GM10847 (cell line): ENCODE data around the gene CAP2.

Source experiments
- POLR2A ChIP-seq: IDR thresholded peaks from 2 replicates; pipeline ENCODE4 v1.6.1; 2011; ENCODE audit not compliant: insufficient read length; ENCODE audit errors: extremely low read depth

The CAP2 gene

DNA sequence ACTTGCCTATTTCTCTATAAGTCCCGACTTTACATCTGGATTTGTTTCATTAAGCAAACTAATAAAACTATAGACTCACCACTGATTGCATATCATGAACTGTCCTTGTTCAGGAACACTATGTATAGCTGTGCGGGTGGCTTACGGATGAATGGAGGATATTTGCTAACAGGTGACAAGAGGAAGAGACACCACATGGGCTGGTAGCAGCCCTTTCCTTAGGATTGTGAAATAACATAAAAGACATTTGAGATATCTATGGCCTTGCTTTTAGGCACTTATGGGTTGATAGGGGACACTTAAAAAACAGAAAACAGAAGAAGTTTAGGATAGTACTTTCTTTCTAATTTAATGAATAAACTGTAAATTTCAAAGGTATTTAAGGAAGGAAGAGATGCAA is 5.0 kb upstream of the CAP2 start:
- TF ChIP-seq POLR2A = no peak

DNA sequence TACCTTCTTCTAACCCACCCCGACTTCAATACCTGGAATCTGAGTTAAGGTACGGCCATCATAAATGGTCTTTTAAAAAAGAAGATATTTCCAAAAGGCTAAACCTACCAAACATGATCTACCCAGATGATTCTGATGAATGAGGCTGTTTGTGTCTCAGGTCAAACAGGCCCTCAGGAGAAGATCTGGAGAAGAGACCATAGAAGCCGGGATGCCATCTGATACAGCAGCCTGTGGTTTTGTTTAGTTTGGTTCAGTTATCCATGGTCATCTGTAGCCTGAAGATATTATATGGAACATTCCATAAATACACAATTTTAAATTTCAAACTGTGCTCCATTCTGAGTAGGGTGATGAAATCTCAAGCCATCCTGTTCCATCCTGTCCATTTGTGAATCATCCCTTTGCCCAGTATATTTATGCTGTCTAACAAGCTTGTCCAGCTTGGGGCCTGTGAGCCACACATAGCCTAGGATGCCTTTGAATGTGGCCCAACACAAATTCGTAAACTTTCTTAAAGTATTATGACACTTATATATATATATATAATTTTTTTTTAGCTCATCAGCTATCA is 4.0 kb upstream of the CAP2 start:
- TF ChIP-seq POLR2A = no peak

DNA sequence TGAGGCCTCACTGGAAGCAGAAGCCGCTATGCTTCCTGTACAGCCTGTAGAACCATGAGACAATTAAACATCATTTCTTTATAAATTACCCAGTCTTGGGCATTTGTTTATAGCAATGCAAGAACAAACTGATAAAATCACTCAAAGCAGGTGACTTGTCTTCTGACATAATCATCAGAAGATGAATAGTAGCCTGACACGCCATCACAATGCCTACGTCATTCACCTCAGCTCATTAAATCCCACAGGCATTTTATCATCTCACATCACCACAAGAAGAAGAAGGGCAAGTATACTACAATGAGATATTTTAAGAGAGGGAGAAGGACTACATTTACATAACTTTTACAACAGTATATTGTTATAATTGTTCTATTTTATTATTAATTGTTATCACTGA is 3.1 kb upstream of the CAP2 start:
- TF ChIP-seq POLR2A = no peak

DNA sequence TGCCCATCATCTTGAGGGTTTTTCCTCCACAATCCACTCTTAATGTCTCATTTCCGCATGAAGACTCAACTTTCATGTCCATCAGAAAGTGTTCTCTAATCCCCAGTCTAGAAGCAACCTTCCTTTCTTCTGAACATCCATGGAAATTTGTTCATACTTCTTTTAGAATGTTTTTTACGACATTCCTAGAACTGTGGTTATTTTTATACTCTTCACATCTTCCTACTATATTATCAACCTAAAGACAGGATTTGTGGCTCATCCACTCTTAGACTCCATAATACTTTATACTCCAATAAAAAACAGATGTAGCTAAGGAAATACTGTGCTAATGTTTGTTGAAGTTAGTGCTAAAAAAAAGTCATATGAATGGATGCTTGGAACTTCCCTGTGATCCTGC is 1.4 kb upstream of the CAP2 start:
- no peak for TF ChIP-seq POLR2A

DNA sequence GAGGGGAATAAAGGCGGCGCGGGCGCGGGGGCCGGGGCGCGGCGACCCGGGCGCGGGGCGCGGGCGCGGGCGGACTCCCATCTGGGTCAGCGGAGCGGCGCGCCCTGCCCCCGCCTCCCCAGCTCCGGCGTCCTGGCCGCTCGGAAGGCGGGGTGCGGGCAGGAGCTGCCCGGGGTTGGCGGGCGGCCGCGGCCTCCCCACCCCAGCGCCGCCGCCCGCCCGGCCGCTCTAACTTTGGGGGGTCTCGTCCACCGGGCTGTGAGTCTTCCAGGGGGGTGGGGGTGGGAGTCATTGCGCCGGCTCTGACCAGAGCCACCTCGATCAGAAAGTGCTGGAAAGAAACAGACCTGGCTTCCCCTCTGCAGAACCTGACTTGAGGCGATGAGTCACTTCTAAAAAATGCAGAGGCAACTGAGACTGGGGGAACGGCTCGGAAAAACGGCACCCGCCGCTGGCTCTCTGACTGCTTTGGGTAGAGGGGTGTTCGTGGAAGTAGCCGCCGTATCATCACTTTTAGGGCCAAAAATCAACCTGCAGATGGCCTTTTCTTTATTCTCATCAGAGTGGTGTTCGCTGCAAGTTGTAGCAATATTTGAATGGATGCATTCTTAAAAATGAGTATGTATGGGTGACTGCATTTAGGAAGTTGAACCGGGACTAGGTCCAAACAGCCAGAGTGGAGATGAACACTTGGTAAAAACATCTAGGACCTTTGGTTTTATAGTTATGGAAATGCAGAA is 667 bp downstream of the CAP2 start:
- no peak for TF ChIP-seq POLR2A

DNA sequence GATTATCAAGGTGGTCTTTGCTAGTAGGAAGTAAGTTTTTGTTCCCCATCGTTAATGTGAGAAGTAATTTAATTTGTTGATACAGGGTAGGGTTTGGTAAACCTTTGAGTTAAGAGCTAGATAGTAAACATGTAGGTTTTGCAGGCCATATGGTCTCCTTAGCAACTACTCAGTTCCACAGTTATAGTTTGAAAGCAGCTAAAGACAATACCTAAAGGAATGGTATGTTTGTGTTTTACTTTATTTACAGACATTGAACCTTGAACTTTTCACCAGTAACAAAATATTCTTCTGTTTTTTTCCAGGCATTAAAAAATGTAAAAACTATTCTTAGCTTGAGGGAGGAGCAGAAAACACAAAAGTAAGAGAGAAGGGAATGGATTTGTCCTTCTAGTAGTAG is 1.7 kb downstream of the CAP2 start:
- TF ChIP-seq POLR2A = no peak

DNA sequence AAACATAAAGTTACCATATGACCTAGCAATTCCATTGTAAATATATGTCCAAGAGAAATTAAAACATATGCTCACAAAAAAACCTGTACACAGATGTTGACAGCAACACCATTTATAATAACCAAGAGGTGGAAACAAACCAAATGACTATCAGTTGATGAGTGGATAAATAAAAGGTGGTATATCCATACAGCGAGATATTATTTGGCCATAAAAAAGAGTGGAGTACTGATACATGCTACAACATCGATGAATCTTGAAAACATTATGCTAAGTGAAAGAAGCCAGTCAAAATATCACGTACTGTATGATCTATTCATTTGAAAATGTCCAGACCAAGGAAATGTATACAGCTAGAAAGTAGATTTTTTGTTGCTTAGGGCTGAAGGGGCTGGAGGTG is 2.9 kb downstream of the CAP2 start:
- no peak for TF ChIP-seq POLR2A

DNA sequence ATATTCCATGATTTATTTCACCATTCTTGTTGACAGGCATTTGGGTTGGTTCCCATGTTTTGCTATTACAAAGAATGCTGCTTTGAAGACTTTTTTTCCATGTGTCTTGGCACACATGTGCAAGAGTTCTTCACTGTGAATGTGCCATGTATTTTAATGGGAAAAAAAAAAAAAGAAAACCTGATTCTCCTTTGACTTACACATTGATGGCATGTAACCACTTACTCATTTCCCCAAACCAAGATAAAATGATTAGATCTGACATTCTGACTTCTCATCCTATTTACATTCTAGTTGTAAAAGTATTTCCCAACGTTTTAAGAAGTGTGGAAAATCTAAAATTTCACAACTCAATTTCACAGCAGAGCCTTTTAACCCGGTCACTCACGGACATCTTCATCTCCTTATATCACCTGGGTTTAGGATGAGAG is 4.4 kb downstream of the CAP2 start:
- no peak for TF ChIP-seq POLR2A

DNA sequence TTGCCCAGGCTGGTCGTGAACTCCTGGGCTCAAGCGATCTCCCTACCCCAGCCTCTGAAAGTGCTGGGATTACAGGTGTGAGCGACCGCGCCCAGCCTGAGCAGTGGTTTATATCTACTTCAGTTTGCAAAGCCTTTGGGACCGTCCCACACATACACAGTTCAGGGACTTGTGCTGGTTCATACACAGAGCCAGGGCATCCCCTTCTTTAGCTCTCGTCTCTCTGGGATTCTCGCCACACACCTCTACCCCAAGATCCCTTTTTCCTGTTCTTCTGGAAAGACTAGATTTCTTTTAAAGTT is 12.5 kb downstream of the CAP2 start:
- no peak for TF ChIP-seq POLR2A

DNA sequence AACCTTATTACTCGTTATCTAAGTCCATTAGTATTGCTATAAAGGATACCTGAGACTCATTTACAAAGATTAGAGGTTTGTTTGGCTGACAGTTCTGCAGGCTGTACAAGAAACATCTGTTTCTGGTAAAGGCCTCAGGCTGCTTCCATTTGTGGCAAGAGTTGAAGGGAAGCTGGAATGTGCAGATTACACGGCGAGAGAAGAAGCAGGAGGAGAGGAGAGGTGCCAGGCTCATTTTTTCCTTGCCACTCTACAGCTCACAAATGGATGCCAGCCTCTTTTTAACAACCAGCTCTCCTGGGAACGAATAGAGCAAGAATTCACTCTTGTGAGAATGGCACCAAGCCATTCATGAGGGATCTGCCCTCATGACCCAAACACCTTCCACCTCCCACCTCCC is 14.7 kb downstream of the CAP2 start:
- no peak for TF ChIP-seq POLR2A

DNA sequence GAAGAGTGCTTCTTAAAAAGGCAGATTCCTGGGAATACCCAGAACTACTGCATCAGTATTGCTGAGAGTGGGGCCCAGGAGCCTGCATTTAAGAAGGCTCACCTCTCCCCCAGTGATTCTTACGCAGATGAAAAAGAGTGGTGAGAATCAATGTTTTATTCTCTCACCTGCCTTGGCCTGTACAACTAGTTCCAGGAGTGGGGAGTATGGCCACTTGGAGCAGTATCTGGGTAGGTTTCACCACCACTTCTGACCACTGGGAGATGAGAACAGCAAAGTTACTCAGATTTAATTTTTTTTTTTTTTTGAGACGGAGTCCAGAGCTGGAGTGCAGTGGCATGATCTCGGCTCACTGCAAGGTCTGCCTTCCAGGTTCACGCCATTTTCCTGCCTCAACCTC is 16.9 kb downstream of the CAP2 start:
- no peak for TF ChIP-seq POLR2A

DNA sequence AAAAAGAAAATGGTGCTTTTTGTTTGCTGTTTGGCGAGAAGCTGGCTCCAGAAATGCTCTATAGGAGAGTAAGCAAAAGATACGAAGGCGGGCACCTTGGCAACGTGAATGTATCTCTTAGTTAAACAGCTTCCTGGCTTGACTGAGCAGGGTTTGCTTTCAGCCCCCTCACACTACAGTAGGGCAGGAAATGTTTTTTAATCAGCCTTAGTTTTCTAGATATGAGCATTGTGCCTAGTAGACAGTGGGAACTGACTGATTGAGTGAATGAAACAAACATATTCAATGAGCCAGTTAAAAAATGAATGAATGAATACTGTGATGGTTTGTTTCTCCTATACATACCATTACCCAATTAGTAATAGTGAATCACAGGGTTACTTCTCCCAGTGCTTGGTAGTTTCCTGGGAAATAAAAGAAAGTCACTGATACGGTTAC is 19.9 kb downstream of the CAP2 start:
- TF ChIP-seq POLR2A = no peak

DNA sequence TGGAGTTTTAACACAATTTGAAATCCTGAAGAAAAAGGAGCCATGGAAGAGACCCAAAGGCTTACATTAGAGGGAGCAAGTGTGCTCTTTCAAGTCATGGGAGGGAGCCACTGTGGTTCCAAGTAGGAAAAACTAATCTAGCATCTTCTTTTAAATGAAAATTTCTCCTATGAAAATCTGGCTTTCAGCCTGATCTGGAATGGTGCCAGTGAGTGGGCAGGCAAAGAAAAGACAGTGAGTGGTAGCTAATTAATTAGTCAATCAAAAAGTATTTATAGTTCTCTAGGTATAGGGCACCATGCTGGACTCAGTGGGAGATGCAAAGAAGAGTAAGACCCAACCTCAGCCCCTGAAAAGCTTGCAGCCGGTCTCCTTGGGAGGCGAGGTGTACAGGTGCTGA is 21.9 kb downstream of the CAP2 start:
- no peak for TF ChIP-seq POLR2A

DNA sequence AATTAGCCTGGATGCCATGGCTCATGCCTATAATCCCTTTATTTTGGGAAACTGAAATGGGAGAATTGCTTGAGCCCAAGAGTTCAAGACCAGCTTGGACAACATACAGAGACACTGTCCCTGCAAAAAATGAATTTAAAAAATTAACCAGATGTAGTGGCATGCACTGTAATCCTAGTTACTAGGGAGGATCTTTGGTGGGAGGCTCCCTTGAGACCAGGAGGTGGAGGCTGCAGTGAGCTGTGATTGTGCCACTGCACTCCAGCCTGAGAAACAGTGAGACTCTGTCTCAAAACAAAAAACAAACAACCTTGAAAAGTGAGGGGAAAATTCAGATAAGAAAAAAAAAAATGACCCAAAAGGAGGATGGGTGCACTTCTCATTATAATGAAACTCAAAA is 23.4 kb downstream of the CAP2 start:
- TF ChIP-seq POLR2A = no peak

DNA sequence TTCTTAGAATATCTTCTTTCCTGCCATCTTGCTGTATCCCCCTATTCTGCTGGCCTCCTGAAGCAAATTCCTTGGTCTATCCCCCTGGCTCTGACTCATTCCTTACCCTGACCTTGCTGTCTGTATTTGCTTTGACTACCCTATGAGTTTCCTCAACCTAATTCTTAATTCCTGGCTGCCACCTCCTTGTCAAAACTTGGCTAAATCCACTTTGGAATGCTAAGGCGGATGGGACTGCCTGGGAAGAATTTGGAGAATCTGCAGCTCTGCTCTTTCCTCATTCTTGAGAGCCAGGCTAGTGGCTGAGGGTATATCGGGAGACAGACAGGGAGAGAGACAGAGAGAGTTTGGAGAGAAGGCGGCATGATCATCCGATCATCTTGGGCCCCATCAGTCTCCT is 24.4 kb downstream of the CAP2 start:
- TF ChIP-seq POLR2A = no peak

DNA sequence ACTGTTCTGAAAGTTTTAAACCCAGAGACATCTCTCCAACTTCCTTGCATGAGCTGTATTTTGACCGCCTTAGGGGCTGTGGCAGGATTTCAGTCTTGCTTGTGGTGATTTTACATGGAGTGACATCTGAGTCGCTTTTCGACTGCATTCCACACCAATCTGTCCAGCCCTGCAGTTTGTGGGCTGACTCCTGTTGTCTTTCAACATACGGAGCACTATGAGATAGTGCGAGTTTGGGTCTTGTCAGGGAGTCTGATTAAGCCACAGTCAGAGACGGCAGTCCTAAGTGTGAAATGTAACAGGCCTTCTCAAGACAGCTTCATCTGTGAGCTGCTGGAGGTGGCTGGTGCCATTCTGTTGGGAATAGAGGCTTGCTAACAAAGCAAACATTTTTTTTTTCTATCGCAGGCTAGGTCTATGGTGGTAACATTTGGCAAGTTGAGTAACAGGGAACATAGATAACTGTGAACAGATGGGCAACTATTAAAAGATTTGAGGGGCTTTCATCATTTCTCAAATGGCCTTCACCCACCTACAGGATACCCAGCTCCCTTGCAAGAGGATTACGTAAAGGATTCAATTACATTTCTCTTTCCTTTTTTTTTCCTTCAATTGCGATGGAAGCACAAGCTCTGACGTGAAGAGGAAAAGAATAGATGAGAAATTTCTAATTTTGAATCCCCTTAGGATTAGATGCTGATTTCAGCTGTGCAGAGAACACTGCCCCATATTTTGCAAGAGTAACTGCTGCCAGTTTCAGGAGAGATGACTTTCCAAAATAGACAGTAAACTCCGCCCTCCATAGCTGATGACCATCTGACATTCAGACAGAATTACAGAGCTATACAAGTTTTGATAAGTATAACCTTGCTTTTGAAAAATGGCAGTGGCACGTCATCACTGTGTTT is 25.1 kb downstream of the CAP2 start:
- TF ChIP-seq POLR2A = no peak
